ENCODE measurements around the gene TEX36.
"Not testable (repeated sequence)": the region's sequence is repeated elsewhere in the genome, so short reads cannot be mapped to it uniquely, and the experiment has no call there.

The TEX36 gene

GRCh38 chr10:125691160-125691981 is 8.4 kb upstream of the TEX36 start:
- DNase-seq = no peak

- DNase-seq = no peak
Measured at GRCh38 chr10:125689955-125690569, 7.1 kb upstream of the TEX36 start.

- no peak for DNase-seq
Measured at GRCh38 chr10:125687507-125688185, 4.7 kb upstream of the TEX36 start.

- no peak for DNase-seq
Measured at GRCh38 chr10:125684581-125684980, 1.6 kb upstream of the TEX36 start.

GRCh38 chr10:125683821-125684220 is 858 bp upstream of the TEX36 start:
- no peak for DNase-seq

GRCh38 chr10:125679436-125679835 is 3.5 kb downstream of the TEX36 start:
- no peak for DNase-seq

- DNase-seq = no peak
Measured at GRCh38 chr10:125672884-125673283, 10.1 kb downstream of the TEX36 start.

- no peak for DNase-seq
Measured at GRCh38 chr10:125662584-125662983, 20.4 kb downstream of the TEX36 start.

GRCh38 chr10:125661941-125662515 is 20.9 kb downstream of the TEX36 start:
- DNase-seq = no peak

- no peak for DNase-seq
Measured at GRCh38 chr10:125661431-125661940, 21.5 kb downstream of the TEX36 start.

GRCh38 chr10:125659071-125659470 is 23.9 kb downstream of the TEX36 start:
- no peak for DNase-seq

GRCh38 chr10:125656523-125656922 is 26.4 kb downstream of the TEX36 start:
- DNase-seq = no peak

GRCh38 chr10:125653113-125653512 is 29.9 kb downstream of the TEX36 start:
- not testable (repeated sequence) for DNase-seq

GRCh38 chr10:125646311-125646710 is 36.7 kb downstream of the TEX36 start:
- no peak for DNase-seq

- DNase-seq = no peak
Measured at GRCh38 chr10:125641398-125641797, 41.6 kb downstream of the TEX36 start.

GRCh38 chr10:125640653-125641052 is 42.3 kb downstream of the TEX36 start:
- DNase-seq = no peak

- no peak for DNase-seq
Measured at GRCh38 chr10:125639846-125640245, 43.1 kb downstream of the TEX36 start.

GRCh38 chr10:125638555-125638954 is 44.4 kb downstream of the TEX36 start:
- DNase-seq = no peak

GRCh38 chr10:125637496-125637895 is 45.5 kb downstream of the TEX36 start:
- no peak for DNase-seq

- no peak for DNase-seq
Measured at GRCh38 chr10:125634606-125635005, 48.4 kb downstream of the TEX36 start.

- DNase-seq = no peak
Measured at GRCh38 chr10:125633517-125633999, 49.4 kb downstream of the TEX36 start.

- DNase-seq = no peak
Measured at GRCh38 chr10:125631806-125632205, 51.2 kb downstream of the TEX36 start.

GRCh38 chr10:125629758-125630376 is 53.1 kb downstream of the TEX36 start:
- DNase-seq = no peak
